Right atrium auricular region (tissue), 2 donors: Measurements from ENCODE around the gene CD6. TPM values are rescaled to one million over a fixed set of nuclear protein-coding genes. Genes with fewer than 3 reads are reported as not detected.
A peak's percentile ranks its signal among the peaks of the same experiment; 100 is the strongest.

Source experiments
- DNase-seq: peaks from one replicate; pipeline ENCODE4 v3.0.0-alpha.2; 2019; ENCODE audit warnings: low spot score
- H3K27ac ChIP-seq, 2 donors: fragments of 200-600 bp; sonication (generic); 1 replicate in 1 of 2; 2 replicates in 1 of 2; pipeline ENCODE4 v1.5.1; 2016 to 2019
- H3K27me3 ChIP-seq, 2 donors: fragments of 200-600 bp; sonication (generic); one replicate each; pipeline versions ENCODE4 v1.5.1 to v1.6.0; 2017 to 2019
- H3K36me3 ChIP-seq: fragments of 200-600 bp; sonication (generic); one replicate; pipeline ENCODE4 v1.5.1; 2016
- H3K4me1 ChIP-seq, 2 donors: fragments of 200-600 bp; sonication (generic); one replicate each; pipeline versions ENCODE4 v1.5.1 to v1.6.0; 2017 to 2019
- H3K4me3 ChIP-seq, 2 donors: fragments of 200-600 bp; sonication (generic); 1 replicate in 1 of 2; 2 replicates in 1 of 2; pipeline ENCODE4 v1.5.1; 2017 to 2019; ENCODE audit warnings: mild to moderate bottlenecking in 1 of 2, moderate library complexity in 1 of 2
- H3K9me3 ChIP-seq, 2 donors: fragments of 200-600 bp; sonication (generic); one replicate each; pipeline ENCODE4 v1.5.1; 2019
- CTCF ChIP-seq, 2 donors: fragments of 200-600 bp; sonication (generic); IDR thresholded peaks; one replicate each; pipeline ENCODE4 v1.5.1; 2019; ENCODE audit warnings: antibody characterized with exemption in 2 of 2
- total RNA-seq, 2 donors: library from RNA; depleted of rRNA; stranded (reverse); fragments of >200 nt; gene quantifications; one replicate each; pipeline ENCODE4 v1.1.0, GENCODE V29; 2016

The CD6 gene
- total RNA-seq, 2 donors from 2014 or later = 0.48 to 0.79 TPM

DNA sequence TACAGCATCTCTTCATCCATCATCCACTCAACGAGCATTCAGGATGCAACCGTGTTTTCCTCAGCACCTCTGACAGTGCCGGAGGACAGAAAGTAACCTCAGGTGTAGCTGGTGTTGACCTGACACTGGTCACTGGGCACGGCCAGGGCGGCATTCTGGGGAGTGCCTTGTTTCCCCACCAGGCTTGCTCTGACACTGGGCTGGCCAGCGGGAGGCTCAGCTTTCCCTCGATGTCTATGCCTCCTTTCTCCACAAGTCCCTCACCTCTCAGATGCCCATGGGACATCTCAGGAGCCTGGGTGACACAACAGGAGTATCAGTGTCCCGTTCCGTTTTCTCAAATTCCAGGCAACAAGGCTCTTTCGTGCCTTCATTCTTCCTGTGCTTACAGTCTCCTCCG, 28.9 kb downstream of the CD6 start:
- Histone ChIP-seq H3K4me3 (no peak overlapping the region), H3K27ac (no peak overlapping the region), H3K4me1 (peaks cover 0 to 15% of the 10 kb centered on the region in 2 donors), H3K36me3 (no peaks in the 10 kb centered on the region), H3K9me3 (no peaks in the 10 kb centered on the region), H3K27me3 (no peaks in the 10 kb centered on the region)
- TF ChIP-seq CTCF (IDR thresholded peaks at IDR 0.05) = no peak
- DNase-seq = no peak

- H3K9me3 ChIP-seq = no peaks in the 10 kb centered on the region
- no peaks in the 10 kb centered on the region for H3K36me3 ChIP-seq
- H3K4me3 ChIP-seq = no peak overlapping the region
- no peak for TF ChIP-seq CTCF (IDR thresholded peaks at IDR 0.05)
- H3K27ac ChIP-seq = no peak overlapping the region
- no peaks in the 10 kb centered on the region for H3K4me1 ChIP-seq
- no peaks in the 10 kb centered on the region for H3K27me3 ChIP-seq
- DNase-seq = no peak
These were observed 30.5 kb downstream of the CD6 start for GRCh38 chr11:61001931-61002330.

DNA sequence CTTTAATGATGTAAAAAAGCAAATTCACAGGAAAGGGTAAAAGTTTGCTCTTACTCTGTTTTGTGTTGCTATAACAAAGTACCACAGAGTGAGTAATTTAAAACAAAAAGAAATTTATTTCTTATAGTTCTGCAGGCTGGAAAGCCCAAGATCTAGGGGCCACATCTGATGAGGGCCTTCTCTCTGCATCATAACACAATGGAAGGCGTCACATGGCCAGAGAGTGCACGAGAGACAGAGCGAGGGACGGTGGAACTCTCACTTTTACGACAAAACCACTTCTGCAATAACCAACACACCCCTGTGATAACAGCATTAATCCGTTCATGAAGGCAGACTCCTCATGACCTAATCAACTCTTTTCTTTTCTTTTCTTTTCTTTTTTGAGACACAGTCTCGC, 31.1 kb downstream of the CD6 start:
- H3K9me3 ChIP-seq = no peaks in the 10 kb centered on the region
- H3K27ac ChIP-seq = no peak overlapping the region
- no peak overlapping the region for H3K4me3 ChIP-seq
- no peaks in the 10 kb centered on the region for H3K36me3 ChIP-seq
- H3K27me3 ChIP-seq = no peaks in the 10 kb centered on the region
- TF ChIP-seq CTCF (IDR thresholded peaks at IDR 0.05) = no peak
- H3K4me1 ChIP-seq = peaks cover 0 to 6% of the 10 kb centered on the region in 2 donors
- no peak for DNase-seq

DNA sequence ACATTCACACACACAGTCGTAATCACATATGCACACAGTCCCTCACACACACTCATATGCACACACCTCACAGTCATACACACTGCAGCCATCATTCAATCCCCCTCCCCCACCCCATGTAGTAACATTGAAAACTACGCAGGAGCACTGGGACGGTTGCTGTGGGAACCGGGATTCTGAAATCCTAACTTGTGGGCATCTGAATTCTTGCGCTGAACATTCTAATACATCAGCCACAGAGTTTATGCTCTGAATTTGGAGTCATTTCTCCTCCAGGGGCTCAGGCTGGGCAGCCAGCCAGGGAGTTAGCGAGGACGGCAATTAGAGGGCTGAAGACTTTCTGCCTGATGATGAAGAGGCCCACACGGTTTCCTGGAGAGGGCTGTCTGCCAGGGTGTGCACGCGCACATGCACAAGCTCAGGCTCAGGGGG, 32.7 kb downstream of the CD6 start:
- peaks cover 0 to 17% of the 10 kb centered on the region in 2 donors for H3K4me1 ChIP-seq
- no peaks in the 10 kb centered on the region for H3K27me3 ChIP-seq
- TF ChIP-seq CTCF (IDR thresholded peaks at IDR 0.05) = no peak
- DNase-seq = no peak
- no peak overlapping the region for H3K4me3 ChIP-seq
- H3K9me3 ChIP-seq = no peaks in the 10 kb centered on the region
- H3K36me3 ChIP-seq = no peaks in the 10 kb centered on the region
- H3K27ac ChIP-seq = no peak overlapping the region

DNA sequence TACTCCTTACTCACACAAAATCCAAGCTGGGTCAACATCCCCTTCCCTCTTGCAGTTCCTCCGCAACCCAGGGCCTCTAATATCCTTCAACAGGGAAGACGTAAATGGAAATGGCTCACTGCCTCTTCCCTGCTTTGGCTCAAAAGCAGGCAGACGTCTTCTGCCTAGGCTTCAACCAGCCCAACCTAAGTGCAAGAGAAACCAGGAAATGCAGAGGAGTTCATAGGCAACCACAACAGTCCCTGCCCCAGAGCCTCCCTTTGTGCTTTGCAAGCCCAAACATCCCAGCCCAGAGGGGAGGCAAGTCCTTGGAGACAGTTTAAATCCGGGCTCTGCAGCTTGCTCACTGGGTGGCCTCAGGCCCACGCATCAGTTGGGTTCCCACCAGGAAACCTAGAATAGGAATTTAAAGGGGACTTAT, 33.3 kb downstream of the CD6 start:
- no peaks in the 10 kb centered on the region for H3K27me3 ChIP-seq
- H3K4me1 ChIP-seq = peaks cover 0 to 17% of the 10 kb centered on the region in 2 donors
- no peaks in the 10 kb centered on the region for H3K36me3 ChIP-seq
- TF ChIP-seq CTCF (IDR thresholded peaks at IDR 0.05) = no peak
- no peak overlapping the region for H3K4me3 ChIP-seq
- no peaks in the 10 kb centered on the region for H3K9me3 ChIP-seq
- no peak overlapping the region for H3K27ac ChIP-seq
- no peak for DNase-seq

DNA sequence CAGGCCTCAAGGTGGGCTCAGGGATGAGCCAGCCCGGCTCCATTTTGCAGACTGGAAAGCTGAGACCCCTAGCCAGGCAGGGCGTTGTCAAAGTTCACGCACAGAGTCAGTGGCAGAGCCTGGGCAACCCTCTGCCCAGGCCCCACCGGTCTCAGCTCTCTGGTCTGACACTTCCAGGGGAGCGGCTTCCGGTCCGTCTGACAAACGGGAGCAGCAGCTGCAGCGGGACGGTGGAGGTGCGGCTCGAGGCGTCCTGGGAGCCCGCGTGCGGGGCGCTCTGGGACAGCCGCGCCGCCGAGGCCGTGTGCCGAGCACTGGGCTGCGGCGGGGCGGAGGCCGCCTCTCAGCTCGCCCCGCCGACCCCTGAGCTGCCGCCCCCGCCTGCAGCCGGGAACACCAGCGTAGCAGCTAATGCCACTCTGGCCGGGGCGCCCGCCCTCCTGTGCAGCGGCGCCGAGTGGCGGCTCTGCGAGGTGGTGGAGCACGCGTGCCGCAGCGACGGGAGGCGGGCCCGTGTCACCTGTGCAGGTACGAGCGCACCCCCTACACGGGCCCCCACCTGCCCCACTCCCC, 36.0 kb downstream of the CD6 start:
- H3K4me3 ChIP-seq = peak overlapping the region; percentile 30 to 54

More for the DNA sequence above, 36.0 kb downstream of the CD6 start:
- no peaks in the 10 kb centered on the region for H3K36me3 ChIP-seq
- H3K27me3 ChIP-seq = no peaks in the 10 kb centered on the region
- DNase-seq = no peak
- H3K9me3 ChIP-seq = no peaks in the 10 kb centered on the region
- H3K4me1 ChIP-seq = peaks cover 0 to 17% of the 10 kb centered on the region in 2 donors
- H3K27ac ChIP-seq = no peak overlapping the region
- no peak for TF ChIP-seq CTCF (IDR thresholded peaks at IDR 0.05)
